HG03060 (cell line): ENCODE results near the gene IGSF5.
"Not testable (repeated sequence)": the region's sequence is repeated elsewhere in the genome, so short reads cannot be mapped to it uniquely, and the experiment has no call there.

Experiments
- ATAC-seq: cut with Tn5 transposase; IDR thresholded peaks from one replicate; pipeline ENCODE4 v1.9.1; 2021; ENCODE audit warnings: low read depth, moderate number of reproducible peaks; ENCODE audit not compliant: unreplicated experiment

The IGSF5 gene

DNA sequence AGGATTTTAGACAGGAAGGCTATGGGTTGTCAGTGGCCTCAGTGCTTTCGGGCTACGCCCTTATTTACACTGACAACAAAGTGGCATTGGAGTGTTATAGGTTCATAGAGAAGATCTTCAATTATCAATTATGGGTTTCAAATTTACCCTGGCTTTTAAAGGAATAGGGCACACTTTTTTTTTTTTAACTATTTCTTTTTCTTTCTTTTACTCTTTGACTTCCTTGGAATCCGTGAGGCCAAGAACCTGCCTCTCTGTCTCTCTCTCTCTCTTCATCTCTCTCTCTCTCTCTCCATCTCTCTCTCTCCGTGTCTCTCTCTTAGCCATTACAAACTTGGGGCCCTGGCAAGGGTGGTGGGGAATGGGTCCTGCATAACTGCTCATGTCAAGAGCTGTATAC lies at the start of gene IGSF5:
Gene IGSF5, plus strand, starts transcription at position 301 of the 400 bp plus-strand sequence. CDS start 327 bp downstream, outside the sequence.
- not testable (repeated sequence) for ATAC-seq

DNA sequence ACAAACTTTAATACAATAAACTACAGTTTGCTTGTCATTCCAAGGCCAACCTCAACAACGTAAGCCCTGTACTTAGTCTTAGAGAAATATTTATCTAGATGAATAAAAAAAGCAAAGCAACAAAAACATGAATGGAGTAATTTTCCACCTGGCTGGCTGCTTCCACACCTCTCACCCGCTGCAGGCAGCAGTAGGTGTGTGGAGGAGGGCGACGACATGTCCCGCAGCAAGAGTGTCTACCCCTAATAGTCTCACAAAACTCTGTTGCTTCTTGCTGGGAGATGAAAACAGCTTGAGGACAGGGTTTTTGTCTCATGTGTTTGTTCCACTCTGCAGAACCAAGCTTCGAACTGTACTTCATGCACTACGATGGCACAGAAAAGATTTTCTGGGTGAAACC lies 48.8 kb upstream of the IGSF5 start:
- no peak for ATAC-seq

DNA sequence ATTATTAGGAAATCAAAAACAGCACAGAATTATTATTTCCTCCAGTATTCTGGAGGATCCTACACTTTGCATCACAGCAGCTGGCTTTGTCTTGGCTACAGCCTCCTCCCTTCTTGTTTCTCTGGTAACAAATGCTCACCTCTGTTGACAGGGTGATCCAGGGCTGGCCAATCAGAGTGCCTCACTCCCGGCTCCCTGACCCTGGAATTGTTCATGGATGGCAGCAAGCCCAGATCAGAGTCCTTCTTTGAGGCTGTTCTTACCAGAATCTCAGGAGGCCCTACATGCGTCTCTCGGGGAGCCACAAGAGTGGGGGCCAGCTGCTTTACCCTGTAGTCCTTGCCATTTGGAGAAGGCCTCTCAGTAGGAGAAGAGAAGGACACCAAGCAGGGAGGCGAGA lies 48.4 kb upstream of the IGSF5 start:
- ATAC-seq: no peak

- ATAC-seq: no peak
These were observed 44.7 kb upstream of the IGSF5 start for GRCh38 chr21:39700318-39700717.

DNA sequence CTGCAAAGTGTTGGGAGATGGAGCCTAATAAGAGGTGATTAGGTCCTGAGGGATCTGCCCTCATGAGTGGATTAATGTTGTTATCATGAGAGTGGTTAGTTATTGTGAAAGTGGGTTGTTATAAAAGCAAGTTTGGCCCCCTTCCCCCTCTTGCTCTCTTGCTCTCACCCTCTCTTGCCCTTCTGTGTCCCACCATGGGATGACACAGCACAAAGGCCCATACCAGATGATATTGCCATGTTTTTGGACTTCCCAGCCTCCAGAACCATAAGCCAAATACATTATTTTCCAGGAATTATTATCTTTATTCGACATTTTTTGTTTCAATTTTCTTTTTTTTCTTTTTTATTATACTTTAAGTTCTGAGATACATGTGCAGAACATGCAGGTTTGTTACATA lies 41.4 kb upstream of the IGSF5 start:
- no peak for ATAC-seq

DNA sequence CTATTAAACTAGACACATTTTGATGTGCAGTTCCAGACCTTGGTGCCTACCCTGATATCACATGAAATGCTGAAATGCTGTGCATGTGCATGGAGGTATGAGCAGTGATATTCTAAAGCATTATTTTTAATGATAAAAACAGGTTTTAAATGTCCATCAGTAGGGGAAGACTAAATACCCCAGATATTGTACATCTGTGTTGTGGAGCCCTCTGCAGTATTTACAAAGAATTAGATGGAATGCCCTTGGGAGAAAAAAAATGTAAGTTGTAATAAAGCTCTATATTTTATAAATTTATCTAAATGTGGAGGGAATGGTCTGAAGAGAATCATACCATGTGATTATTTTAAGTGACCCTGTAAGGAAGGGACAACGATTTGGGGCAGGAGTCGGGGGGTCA lies 39.1 kb upstream of the IGSF5 start:
- no peak for ATAC-seq

DNA sequence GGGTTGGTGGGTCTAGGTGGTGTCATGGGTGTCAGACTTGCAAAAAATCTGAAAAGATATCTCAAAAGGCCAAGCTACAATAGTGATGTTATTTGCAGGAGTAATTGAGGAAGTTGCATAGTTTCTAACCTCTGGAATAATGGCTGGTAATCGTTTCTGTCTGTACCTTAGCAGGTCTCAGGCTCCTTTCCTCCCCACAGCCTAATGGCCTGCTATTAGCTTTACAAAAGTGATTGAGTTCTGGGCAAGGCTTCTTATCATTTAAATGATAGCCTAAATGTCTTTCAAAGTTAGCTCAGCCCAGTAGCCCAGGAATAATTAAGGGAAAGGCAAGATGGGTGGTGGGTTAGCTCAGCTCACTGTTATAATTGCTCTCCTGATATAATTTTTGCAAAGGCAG lies 37.7 kb upstream of the IGSF5 start:
- no peak for ATAC-seq

DNA sequence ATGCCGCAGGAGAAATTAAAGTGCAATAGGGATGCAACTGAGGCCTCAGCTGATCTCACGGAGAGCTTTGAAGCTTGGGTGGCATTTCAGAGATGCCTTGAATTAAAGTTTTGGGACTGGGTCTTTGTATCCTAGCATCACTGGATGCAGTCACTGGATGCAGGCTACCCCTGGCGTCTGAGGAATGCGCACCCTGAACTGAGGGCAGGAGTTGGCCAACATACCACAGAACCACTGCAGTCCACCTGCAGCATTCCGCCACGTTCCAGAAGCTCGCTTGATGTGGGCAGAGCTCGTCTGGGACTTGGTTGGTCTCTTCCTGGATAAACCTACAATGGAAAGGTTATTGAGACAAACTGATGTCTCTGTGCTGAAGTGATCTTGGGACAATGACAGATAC lies 34.1 kb upstream of the IGSF5 start:
- ATAC-seq: no peak

DNA sequence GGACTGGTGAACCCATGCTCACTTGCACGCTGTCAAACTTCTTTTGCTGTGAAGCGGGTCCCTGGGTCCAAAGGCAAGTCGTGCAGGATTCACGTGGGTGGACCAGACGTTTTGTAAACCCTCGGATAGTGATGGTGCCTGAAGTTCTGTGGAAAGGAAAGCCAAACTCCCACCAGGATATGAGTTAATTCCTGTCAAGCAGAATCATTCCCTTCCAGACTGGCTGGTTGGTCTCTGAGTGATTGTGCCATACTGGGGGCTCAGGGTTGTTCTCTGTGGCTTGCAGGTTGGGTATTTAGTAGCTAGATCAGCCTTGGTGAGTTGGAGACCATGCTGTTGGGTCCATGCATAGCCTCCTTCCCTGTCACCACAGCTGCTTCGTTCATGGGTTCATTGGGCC lies 32.7 kb upstream of the IGSF5 start:
- ATAC-seq: no peak

DNA sequence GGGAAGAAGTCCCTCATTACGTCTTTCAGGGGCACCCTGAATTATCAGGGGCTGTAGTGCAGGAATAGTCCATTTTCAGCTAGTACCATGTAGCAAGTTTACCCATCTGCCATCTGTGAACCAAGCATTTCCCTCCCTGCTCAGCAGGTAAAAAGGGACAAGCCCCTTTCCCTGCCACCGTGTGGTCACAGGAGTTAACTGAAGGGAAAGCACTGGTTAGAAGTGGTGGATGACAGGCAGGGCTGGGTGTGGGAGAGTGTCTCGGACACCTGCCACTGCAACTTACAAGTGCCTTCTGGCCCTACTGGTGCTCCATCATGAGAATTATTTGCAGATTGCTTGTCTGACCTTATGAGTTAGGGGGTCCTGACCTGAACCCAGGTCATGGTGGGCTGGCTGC lies 32.0 kb upstream of the IGSF5 start:
- ATAC-seq: no peak

- ATAC-seq: no peak
These were observed 31.1 kb upstream of the IGSF5 start for GRCh38 chr21:39713905-39714304.

DNA sequence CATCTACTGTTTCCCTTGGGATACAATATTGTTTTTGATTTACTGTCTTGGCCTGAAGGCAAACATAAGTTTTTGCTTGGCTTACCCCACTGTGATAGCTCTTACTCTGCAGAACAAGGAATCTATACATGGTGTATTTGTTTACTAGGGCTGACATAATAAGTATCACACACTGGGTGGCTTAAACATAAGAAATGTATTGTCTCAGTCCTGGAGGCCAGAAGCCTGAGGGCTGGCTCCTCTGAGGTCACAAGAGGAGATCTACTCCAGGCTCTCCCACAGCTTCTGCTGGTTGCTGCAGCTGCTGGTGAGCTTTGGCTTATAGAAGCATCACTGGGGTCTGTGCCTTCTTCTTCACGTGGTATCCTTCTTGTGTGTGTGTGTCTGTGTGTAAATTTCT lies 30.7 kb upstream of the IGSF5 start:
- ATAC-seq: no peak

DNA sequence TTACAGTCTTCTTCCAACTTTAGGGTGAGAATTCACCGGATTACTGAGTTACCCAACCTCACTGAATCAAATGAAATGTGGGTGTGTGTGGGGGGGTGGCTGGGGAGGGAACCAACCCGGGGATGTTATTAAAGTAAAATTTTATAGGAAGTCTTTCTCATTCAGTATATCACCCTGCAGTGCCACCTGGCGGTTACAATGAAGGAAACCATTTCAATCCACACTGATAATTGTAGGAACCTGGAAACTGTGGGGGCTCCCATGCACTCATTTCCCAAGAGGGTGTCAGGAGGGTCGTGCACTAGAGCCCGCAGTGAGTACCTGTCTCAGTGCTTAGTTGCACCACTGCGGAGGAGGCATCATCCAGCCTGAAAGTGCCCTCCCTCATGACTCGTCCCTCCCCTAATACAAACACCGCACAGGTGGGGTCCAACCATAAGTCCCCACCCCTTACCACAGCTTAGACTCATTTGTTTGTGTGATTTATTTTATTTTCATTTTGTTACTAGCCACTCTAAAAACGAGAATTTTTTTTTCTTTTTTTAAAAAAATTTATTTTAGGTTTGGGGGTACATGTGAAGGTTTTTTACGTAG lies 29.1 kb upstream of the IGSF5 start:
- no peak for ATAC-seq

DNA sequence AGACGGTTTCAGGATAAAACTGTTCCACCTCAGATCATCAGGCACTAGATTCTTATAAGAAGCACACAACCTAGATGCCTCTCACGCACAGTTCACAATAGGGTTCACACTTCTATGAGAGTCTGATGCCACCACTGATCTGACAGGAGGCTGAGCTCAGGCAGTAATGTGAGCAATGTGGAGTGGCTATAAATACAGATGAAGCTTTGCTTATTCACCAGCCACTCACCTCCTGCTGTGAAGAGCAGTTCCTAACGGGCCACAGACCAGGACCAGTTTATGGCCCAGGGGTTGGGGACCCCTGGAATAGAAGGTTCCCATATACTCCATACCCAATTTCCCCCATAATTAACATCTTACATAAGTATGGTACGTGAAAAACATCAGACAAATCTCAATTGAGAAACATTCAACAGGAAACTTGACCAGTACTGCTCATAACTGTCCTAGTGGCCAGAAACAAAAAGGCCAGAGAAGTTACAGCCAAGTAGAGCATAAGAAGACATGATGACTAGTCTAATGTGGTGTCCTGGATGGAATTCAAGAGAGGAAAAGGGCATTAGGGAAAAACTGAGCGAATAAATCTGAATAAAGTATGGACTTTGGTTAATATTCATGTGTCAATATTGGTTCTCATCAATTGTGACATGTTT lies 24.7 kb upstream of the IGSF5 start:
- ATAC-seq: no peak

DNA sequence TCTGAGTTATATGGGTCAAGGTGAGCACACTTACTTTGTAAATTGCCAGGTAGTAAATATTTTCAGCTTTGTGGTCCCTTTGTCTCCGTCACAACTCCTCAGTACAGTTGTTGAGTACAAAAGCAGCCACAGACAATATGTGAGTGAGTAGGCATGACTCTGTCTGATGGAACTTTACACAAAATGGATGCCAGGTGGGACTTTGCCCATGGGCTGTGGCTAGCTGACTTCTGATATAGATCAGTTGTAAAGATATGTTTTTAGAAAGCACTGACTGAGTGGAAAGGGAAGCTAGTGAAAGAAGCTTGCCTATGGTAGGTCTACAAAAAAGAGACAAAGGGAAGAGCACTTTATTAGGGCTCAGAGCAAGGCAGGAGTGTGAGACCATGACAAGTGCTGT lies 23.1 kb upstream of the IGSF5 start:
- no peak for ATAC-seq

- no peak for ATAC-seq
These were observed 20.0 kb upstream of the IGSF5 start for GRCh38 chr21:39724944-39725343.

DNA sequence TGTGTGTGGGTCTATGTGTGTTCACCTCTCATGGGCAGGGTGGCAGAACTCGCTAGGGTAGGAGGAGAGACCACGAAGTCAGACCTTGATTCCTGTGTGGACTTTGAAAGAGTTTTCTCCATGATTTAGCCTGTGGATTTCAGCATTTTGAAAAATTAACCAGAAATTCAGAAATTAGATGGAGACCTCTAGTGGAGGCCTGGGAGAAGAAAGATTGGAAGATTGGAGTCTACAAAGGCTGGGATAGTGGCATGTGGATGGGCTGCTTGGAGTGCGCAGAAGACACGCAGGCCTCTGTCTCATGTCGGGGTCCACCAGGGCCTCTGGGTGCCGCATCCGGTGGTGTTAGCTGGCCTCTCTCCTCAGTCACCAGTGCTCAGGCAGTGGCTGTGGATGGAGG lies 18.9 kb upstream of the IGSF5 start:
- no peak for ATAC-seq

DNA sequence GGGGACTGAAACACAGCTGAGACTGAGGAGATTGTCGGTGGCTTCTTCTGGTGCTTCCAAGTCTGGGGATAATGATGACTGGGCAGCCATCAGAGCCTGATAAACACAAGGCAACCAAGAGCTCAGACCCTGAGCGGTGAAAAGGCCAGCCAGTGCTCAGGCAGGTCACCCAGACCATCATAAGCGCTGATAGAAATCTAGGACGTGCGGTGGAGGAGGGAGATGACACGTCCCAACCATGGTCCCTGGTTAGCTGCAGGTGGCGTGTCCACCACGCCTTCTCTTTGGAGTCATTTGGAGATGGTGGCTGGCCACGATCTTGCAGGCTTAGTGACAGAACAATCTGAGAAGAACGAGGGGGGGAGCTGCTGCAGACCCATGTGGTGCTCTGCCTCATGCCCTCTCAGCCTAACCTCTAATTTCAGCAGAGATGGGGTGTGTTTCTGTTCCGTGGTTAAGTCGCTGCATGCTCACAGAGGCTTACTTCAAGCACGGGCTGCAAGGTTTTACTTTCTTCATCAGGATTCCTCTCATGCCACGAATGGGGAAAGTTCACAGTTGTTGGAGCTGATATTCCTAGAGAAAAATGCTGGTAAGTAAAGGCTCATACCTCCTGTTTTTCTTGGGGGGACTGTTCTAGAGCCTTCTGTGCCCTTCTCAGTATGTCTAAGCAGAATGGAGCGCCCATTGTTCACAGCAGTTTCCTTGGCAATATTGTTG lies 17.4 kb upstream of the IGSF5 start:
- no peak for ATAC-seq

GRCh38 chr21:39728341-39728740 lies 16.6 kb upstream of the IGSF5 start:
- no peak for ATAC-seq

GRCh38 chr21:39730418-39731157 lies 14.4 kb upstream of the IGSF5 start:
- no peak for ATAC-seq

- no peak for ATAC-seq
These were observed 8.3 kb upstream of the IGSF5 start for GRCh38 chr21:39736716-39737115.
